GM12873 (cell line): ENCODE measurements around the gene SLC26A1.

Experiments used
- CTCF ChIP-seq: IDR thresholded peaks from 2 replicates; pipeline ENCODE4 v1.5.1; 2012; ENCODE audit warnings: low read depth, mild to moderate bottlenecking, moderate library complexity, low read length, control low read depth; ENCODE audit not compliant: insufficient read depth; ENCODE audit errors: missing control alignments

SLC26A1 gene

DNA sequence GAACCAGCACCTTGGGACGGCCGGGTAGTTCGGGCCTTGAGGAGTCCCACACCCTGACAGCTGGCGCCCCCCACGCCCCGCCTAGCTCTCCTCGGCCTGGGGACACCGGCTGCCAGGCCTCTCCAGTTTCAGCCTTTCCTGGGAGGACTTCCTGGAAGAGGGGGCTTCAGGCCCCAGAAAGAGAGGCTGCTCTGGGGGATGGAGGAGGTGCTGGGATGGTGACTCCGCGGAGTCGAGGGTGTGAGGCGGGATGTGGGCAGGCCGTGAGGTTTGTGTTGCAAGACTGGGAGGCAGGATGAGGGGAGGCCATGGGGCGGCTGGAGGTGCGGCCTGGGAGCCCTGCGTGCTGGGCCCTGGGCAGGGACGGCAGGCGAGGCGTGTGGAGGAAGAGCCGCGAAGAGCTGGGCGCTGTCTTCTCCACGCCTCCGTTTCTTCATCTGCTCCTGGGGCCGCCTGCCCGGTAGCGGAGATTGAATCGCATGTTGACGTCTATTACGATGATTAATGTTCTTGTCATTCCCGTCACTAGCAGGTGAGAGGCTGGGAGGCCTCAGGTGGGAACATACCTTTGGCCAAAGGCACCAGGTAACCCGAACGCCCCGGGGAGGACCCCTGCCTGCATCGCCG is 17.3 kb upstream of the SLC26A1 start:
- TF ChIP-seq CTCF, result no peak

GRCh38 chr4:1009542-1010394 is 16.6 kb upstream of the SLC26A1 start:
- TF ChIP-seq CTCF, result no peak

DNA sequence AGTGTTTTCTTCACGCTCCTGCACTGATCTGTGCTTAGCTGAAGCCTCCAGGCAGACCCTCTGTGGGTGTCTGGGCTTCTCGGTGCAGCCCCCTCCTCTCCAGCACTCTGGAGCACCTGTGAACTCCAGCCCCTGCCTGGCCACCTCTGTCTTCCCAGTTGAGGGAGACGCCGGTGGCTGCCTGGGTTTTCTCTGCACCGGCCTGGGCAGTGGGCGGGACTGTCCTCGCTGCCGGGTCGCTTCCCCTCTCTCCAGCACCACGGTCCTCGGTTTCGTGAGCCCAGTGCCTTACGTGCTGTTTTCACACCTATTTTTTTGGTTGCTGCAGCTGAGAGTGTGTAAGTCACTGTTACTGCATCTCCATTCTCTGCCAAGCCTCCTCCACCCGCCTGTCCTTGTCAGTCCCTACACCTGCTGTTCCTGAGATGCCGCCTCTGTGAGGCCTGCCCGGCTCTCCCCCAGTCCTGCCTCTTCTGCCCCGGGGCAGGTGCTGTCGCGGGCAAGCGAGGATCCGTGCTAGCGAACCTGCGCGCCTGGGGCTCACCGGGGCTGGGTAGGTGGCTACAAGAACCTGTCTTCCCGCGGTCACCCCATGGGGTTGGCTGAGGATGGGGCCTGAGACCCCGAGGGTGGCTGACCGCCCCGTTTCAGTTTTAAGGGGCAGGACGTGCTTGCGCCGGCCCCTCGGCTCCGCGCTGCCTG is 15.8 kb upstream of the SLC26A1 start:
- no peak for TF ChIP-seq CTCF

GRCh38 chr4:1006856-1007255 is 13.7 kb upstream of the SLC26A1 start:
- TF ChIP-seq CTCF, result no peak

- no peak for TF ChIP-seq CTCF
Measured at GRCh38 chr4:1004557-1005485, 11.6 kb upstream of the SLC26A1 start.

GRCh38 chr4:1004071-1004418 is 10.8 kb upstream of the SLC26A1 start:
- TF ChIP-seq CTCF, result no peak
